ENCODE data around the gene DLGAP4. TPM values are rescaled to one million over a fixed set of nuclear protein-coding genes. Genes with fewer than 3 reads are reported as not detected.

DLGAP4 gene
- total and polyA plus RNA-seq, 2 of the 13 experiments (the other 11 are each of a cell fraction or from before 2014, with no cell fraction given) = 15.2 to 26.7 TPM

- TF ChIP-seq ZBTB10 (CRISPR knock-in tag; IDR thresholded peaks at IDR 0.05; ENCODE audit: borderline replicate concordance) (no peak), ZNF350 (CRISPR knock-in tag; IDR thresholded peaks at IDR 0.05; ENCODE audit: borderline replicate concordance, low read depth) (no peak), ZKSCAN8 (CRISPR knock-in tag; IDR thresholded peaks at IDR 0.05; ENCODE audit: borderline replicate concordance) (no peak), ZBTB26 (CRISPR knock-in tag; IDR thresholded peaks at IDR 0.05; ENCODE audit: borderline replicate concordance) (no peak), ZNF382 (CRISPR knock-in tag; IDR thresholded peaks at IDR 0.05; ENCODE audit: borderline replicate concordance) (no peak), ZNF292 (CRISPR knock-in tag; IDR thresholded peaks at IDR 0.05; ENCODE audit: borderline replicate concordance, low read depth) (no peak), ZNF326 (CRISPR knock-in tag; IDR thresholded peaks at IDR 0.05; ENCODE audit: borderline replicate concordance) (no peak), ZIK1 (CRISPR knock-in tag; IDR thresholded peaks at IDR 0.05; ENCODE audit: borderline replicate concordance, low read depth) (no peak), NR2F1 (CRISPR knock-in tag; IDR thresholded peaks at IDR 0.05) (0 out of 4 replicates have a peak, but pooled peaks of 1 of the 2 experiments have one; percentile 14), ZNF788 (CRISPR knock-in tag; IDR thresholded peaks at IDR 0.05; ENCODE audit: borderline replicate concordance) (no peak), RNF2 (conservative IDR thresholded peaks at IDR 0.05; ENCODE audit: low read depth) (no peak), ERF (CRISPR knock-in tag; IDR thresholded peaks at IDR 0.05) (no peak), ZNF674 (CRISPR knock-in tag; IDR thresholded peaks at IDR 0.05; ENCODE audit: low read depth) (no peak), ELF1 (CRISPR knock-in tag; IDR thresholded peaks at IDR 0.05) (no peak), KDM2A (CRISPR knock-in tag; IDR thresholded peaks at IDR 0.05; ENCODE audit: borderline replicate concordance, low read depth) (0 out of 2 replicates have a peak, but pooled peaks have one; percentile 25), ZNF44 (CRISPR knock-in tag; IDR thresholded peaks at IDR 0.05) (no peak), ZNF644 (CRISPR knock-in tag; IDR thresholded peaks at IDR 0.05; ENCODE audit: low read depth) (no peak)
- TF ChIP-seq, protein P1, sequence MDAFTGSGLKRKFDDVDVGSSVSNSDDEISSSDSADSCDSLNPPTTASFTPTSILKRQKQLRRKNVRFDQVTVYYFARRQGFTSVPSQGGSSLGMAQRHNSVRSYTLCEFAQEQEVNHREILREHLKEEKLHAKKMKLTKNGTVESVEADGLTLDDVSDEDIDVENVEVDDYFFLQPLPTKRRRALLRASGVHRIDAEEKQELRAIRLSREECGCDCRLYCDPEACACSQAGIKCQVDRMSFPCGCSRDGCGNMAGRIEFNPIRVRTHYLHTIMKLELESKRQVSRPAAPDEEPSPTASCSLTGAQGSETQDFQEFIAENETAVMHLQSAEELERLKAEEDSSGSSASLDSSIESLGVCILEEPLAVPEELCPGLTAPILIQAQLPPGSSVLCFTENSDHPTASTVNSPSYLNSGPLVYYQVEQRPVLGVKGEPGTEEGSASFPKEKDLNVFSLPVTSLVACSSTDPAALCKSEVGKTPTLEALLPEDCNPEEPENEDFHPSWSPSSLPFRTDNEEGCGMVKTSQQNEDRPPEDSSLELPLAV (CRISPR knock-in tag; conservative IDR thresholded peaks at IDR 0.05; ENCODE audit: low read depth) = no peak
- TF ChIP-seq, protein P2, sequence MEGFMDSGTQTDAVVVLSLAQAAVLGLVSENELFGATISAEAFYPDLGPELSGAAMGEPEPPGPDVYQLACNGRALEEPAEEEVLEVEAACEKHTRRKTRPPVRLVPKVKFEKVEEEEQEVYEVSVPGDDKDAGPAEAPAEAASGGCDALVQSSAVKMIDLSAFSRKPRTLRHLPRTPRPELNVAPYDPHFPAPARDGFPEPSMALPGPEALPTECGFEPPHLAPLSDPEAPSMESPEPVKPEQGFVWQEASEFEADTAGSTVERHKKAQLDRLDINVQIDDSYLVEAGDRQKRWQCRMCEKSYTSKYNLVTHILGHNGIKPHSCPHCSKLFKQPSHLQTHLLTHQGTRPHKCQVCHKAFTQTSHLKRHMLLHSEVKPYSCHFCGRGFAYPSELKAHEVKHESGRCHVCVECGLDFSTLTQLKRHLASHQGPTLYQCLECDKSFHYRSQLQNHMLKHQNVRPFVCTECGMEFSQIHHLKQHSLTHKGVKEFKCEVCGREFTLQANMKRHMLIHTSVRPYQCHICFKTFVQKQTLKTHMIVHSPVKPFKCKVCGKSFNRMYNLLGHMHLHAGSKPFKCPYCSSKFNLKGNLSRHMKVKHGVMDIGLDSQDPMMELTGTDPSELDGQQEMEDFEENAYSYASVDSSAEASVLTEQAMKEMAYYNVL (CRISPR knock-in tag; IDR thresholded peaks at IDR 0.05; ENCODE audit: borderline replicate concordance) = no peak
- TF ChIP-seq, protein P3, sequence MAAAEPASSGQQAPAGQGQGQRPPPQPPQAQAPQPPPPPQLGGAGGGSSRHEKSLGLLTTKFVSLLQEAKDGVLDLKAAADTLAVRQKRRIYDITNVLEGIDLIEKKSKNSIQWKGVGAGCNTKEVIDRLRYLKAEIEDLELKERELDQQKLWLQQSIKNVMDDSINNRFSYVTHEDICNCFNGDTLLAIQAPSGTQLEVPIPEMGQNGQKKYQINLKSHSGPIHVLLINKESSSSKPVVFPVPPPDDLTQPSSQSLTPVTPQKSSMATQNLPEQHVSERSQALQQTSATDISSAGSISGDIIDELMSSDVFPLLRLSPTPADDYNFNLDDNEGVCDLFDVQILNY (CRISPR knock-in tag; conservative IDR thresholded peaks at IDR 0.05) = no peak
These were observed 163.8 kb downstream of the DLGAP4 start (continued) for GRCh38 chr20:36469973-36470372.

All from HepG2 (cell line).